HEK293 (cell line): Measurements from ENCODE around the gene SLC12A4.
"Not testable (repeated sequence)": the region's sequence is repeated elsewhere in the genome, so short reads cannot be mapped to it uniquely, and the experiment has no call there.

ENCODE experiments used
- ATF2 ChIP-seq: fragments of 450-650 bp; formaldehyde crosslinking; IDR thresholded peaks from 2 replicates; pipeline ENCODE4 v1.5.1; 2016; ENCODE audit warnings: missing biosample characterization, missing genetic modification characterization, low read depth
- CTCF ChIP-seq: fragments of 450-650 bp; formaldehyde crosslinking; IDR thresholded peaks from 2 replicates; pipeline ENCODE4 v1.5.1; 2016; ENCODE audit warnings: missing biosample characterization, missing genetic modification characterization
- KLF16 ChIP-seq: fragments of 450-650 bp; formaldehyde crosslinking; IDR thresholded peaks from 2 replicates; pipeline ENCODE4 v1.5.1; 2017; ENCODE audit warnings: missing biosample characterization, missing genetic modification characterization
- MEIS1 ChIP-seq: sonication (generic); formaldehyde crosslinking; IDR thresholded peaks from 2 replicates; pipeline ENCODE4 v1.8.1; 2022; ENCODE audit warnings: missing genetic modification reagents, mild to moderate bottlenecking, borderline replicate concordance
- PRDM1 ChIP-seq: fragments of 450-650 bp; formaldehyde crosslinking; IDR thresholded peaks from 2 replicates; pipeline ENCODE4; 2016; ENCODE audit warnings: missing biosample characterization, missing genetic modification characterization
- TSHZ1 ChIP-seq: fragments of 450-650 bp; formaldehyde crosslinking; IDR thresholded peaks from 2 replicates; pipeline ENCODE4 v1.5.1; 2016; ENCODE audit warnings: missing biosample characterization, missing genetic modification characterization, borderline replicate concordance
- ZBTB20 ChIP-seq: fragments of 450-650 bp; formaldehyde crosslinking; IDR thresholded peaks from 2 replicates; pipeline ENCODE4 v1.5.1; 2016; ENCODE audit warnings: missing biosample characterization, missing genetic modification characterization
- ZBTB8A ChIP-seq: fragments of 450-650 bp; formaldehyde crosslinking; IDR thresholded peaks from 2 replicates; pipeline ENCODE4 v1.5.1; 2016; ENCODE audit warnings: missing biosample characterization, missing genetic modification characterization
- ZNF114 ChIP-seq: fragments of 450-650 bp; formaldehyde crosslinking; IDR thresholded peaks from 2 replicates; pipeline ENCODE4 v1.5.0; 2017; ENCODE audit warnings: missing biosample characterization, missing genetic modification characterization
- ZNF350 ChIP-seq: fragments of 450-650 bp; formaldehyde crosslinking; IDR thresholded peaks from 2 replicates; pipeline ENCODE4 v1.5.0; 2017; ENCODE audit warnings: missing biosample characterization, mild to moderate bottlenecking, missing genetic modification characterization
- ZNF404 ChIP-seq: fragments of 450-650 bp; formaldehyde crosslinking; IDR thresholded peaks from 2 replicates; pipeline ENCODE4 v1.5.1; 2017; ENCODE audit warnings: missing biosample characterization, missing genetic modification characterization
- ZNF544 ChIP-seq: fragments of 450-650 bp; formaldehyde crosslinking; IDR thresholded peaks from 2 replicates; pipeline ENCODE4 v1.5.0; 2017; ENCODE audit warnings: missing biosample characterization, missing genetic modification characterization
- ZNF629 ChIP-seq: fragments of 450-650 bp; formaldehyde crosslinking; IDR thresholded peaks from 2 replicates; pipeline ENCODE4 v1.5.1; 2017; ENCODE audit warnings: missing biosample characterization, missing genetic modification characterization

GRCh38 chr16:67994040-67994408, 25.6 kb upstream of the SLC12A4 start:
- TF ChIP-seq ZNF350; ZBTB20 (tag by site-specific recombination); MEIS1 (CRISPR knock-in tag); PRDM1 (tag by site-specific recombination); ATF2 (tag by site-specific recombination); CTCF (tag by site-specific recombination); ZNF114 (tag by site-specific recombination); ZBTB8A (tag by site-specific recombination); ZNF544 (tag by site-specific recombination); ZNF404 (tag by site-specific recombination); ZNF629 (tag by site-specific recombination); KLF16 (tag by site-specific recombination); TSHZ1 (tag by site-specific recombination): not testable (repeated sequence)
